ENCODE measurements around the gene AGAP3.

The AGAP3 gene

GRCh38 chr7:151133986-151134742 lies 47.9 kb downstream of the AGAP3 start:
- no peak overlapping the region for H3K27ac ChIP-seq
- TF ChIP-seq ZFX (IDR thresholded peaks at IDR 0.05) = no peak
- TF ChIP-seq CTCF (conservative IDR thresholded peaks at IDR 0.05) = no peak

GRCh38 chr7:151134743-151135524 lies 48.7 kb downstream of the AGAP3 start:
- H3K27ac ChIP-seq = no peak overlapping the region
- no peak for TF ChIP-seq CTCF (conservative IDR thresholded peaks at IDR 0.05)
- no peak for TF ChIP-seq ZFX (IDR thresholded peaks at IDR 0.05)

- TF ChIP-seq ZFX (IDR thresholded peaks at IDR 0.05) (no peak), CTCF (conservative IDR thresholded peaks at IDR 0.05) (no peak)
- no peak overlapping the region for H3K27ac ChIP-seq
These were observed 49.2 kb downstream of the AGAP3 start for GRCh38 chr7:151135525-151135845.

GRCh38 chr7:151135866-151136843 lies 49.9 kb downstream of the AGAP3 start:
- TF ChIP-seq ZFX (IDR thresholded peaks at IDR 0.05) = no peak
- no peak for TF ChIP-seq CTCF (conservative IDR thresholded peaks at IDR 0.05)
- H3K27ac ChIP-seq = no peak overlapping the region

GRCh38 chr7:151137076-151137675 lies 50.9 kb downstream of the AGAP3 start:
- H3K27ac ChIP-seq = no peak overlapping the region
- TF ChIP-seq CTCF (conservative IDR thresholded peaks at IDR 0.05) = no peak
- TF ChIP-seq ZFX (IDR thresholded peaks at IDR 0.05) = no peak

GRCh38 chr7:151137791-151138152 lies 51.5 kb downstream of the AGAP3 start:
- TF ChIP-seq CTCF (conservative IDR thresholded peaks at IDR 0.05) (no peak), ZFX (IDR thresholded peaks at IDR 0.05) (no peak)
- H3K27ac ChIP-seq = no peak overlapping the region

Data from C4-2B (cell line).